ENCODE measurements around the gene SNX9. TPM values are rescaled to one million over a fixed set of nuclear protein-coding genes. Genes with fewer than 3 reads are reported as not detected.

Gene SNX9
- total RNA-seq, 2 experiments from 2014 or later = 44.9 to 45.1 TPM

DNA sequence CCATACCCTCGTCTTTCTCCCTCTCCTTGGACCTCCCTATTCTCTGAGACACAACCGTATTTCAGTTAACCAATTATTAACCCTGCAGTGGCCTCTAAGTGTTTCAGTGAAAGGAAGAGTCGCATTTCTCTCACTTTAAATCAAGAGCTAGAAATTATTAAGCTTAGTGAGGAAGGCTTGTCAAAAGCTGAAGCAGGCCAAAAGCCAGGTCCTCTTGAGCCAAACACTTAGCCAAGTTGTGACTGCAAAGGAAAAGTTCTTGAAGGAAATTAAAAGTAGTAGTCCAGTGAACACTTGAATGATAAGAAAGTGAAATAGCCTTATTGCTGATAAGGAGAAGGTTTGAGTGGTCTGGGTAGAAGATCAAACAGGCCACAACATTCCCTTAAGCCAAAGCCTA lies 58.3 kb downstream of the SNX9 start:
- Mint-ChIP-seq H3K36me3 (ENCODE audit: low read depth) (peaks cover 82% of the 10 kb centered on the region), H3K27me3 (no peaks in the 10 kb centered on the region), H3K27ac (peak overlapping the region; percentile 47), H3K9me3 (peaks cover 2% of the 10 kb centered on the region), H3K4me1 (ENCODE audit: low read depth) (peaks cover 85% of the 10 kb centered on the region), H3K4me3 (no peak overlapping the region)
- CTCF ChIA-PET = interaction anchor here (1.2 to 1.4 kb wide), 2 partner anchors 9 to 125 kb away, joined by 7 to 8 read pairs; no protein-coding TSS in a partner anchor
- ATAC-seq = no peak
- DNase-seq = no peak
- intact Hi-C loops (cut with micrococcal nuclease) = no loop called here
- POLR2A ChIA-PET = interaction anchor here (0.8 to 1.2 kb wide), 4 partner anchors 8 to 125 kb away, joined by 3 read pairs; no protein-coding TSS in a partner anchor
- TF ChIP-seq, protein P1, sequence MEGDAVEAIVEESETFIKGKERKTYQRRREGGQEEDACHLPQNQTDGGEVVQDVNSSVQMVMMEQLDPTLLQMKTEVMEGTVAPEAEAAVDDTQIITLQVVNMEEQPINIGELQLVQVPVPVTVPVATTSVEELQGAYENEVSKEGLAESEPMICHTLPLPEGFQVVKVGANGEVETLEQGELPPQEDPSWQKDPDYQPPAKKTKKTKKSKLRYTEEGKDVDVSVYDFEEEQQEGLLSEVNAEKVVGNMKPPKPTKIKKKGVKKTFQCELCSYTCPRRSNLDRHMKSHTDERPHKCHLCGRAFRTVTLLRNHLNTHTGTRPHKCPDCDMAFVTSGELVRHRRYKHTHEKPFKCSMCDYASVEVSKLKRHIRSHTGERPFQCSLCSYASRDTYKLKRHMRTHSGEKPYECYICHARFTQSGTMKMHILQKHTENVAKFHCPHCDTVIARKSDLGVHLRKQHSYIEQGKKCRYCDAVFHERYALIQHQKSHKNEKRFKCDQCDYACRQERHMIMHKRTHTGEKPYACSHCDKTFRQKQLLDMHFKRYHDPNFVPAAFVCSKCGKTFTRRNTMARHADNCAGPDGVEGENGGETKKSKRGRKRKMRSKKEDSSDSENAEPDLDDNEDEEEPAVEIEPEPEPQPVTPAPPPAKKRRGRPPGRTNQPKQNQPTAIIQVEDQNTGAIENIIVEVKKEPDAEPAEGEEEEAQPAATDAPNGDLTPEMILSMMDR (IDR thresholded peaks at IDR 0.05) = no peak

DNA sequence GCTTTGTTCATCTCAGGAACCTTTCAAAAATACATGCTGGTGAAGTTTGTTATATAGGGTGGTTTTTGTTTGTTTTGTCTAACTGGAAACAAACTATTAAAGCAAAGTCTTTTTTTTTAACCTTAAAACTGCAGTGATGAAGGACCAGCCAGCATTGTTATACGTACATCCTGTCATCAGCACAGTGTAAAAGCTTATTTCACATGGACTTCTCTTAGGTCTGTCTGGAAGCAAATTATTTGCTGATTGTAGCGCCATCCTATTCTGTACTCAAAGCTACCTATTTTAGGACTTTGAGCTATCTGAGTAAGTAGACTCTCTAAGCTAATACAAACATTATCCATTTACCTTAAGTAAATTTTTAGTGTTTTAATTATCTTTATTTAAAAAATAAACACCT lies 61.7 kb downstream of the SNX9 start:
- POLR2A ChIA-PET = interaction anchor here (1.1 kb wide), 1 partner anchor 62 kb away, joined by 4 read pairs; no protein-coding TSS in a partner anchor
- H3K36me3 Mint-ChIP-seq (ENCODE audit: low read depth) = peaks cover 81% of the 10 kb centered on the region
- intact Hi-C loops (cut with micrococcal nuclease) = loop anchor here (5.0 kb wide), 1 partner anchor 122 kb away; no protein-coding TSS in a partner anchor
- CTCF ChIA-PET = interaction anchor here (0.5 to 3.3 kb wide), 6 partner anchors 11 to 188 kb away, joined by 3 to 24 read pairs (median 5); no protein-coding TSS in a partner anchor
- no peaks in the 10 kb centered on the region for H3K27me3 Mint-ChIP-seq
- no peak overlapping the region for H3K4me3 Mint-ChIP-seq
- TF ChIP-seq, protein P1 (IDR thresholded peaks at IDR 0.05) = no peak
- DNase-seq (no peak), ATAC-seq (no peak)
- H3K9me3 Mint-ChIP-seq = peaks cover 2% of the 10 kb centered on the region
- peaks cover 74% of the 10 kb centered on the region for H3K4me1 Mint-ChIP-seq (ENCODE audit: low read depth)
- peak overlapping the region; percentile 93 for H3K27ac Mint-ChIP-seq

DNA sequence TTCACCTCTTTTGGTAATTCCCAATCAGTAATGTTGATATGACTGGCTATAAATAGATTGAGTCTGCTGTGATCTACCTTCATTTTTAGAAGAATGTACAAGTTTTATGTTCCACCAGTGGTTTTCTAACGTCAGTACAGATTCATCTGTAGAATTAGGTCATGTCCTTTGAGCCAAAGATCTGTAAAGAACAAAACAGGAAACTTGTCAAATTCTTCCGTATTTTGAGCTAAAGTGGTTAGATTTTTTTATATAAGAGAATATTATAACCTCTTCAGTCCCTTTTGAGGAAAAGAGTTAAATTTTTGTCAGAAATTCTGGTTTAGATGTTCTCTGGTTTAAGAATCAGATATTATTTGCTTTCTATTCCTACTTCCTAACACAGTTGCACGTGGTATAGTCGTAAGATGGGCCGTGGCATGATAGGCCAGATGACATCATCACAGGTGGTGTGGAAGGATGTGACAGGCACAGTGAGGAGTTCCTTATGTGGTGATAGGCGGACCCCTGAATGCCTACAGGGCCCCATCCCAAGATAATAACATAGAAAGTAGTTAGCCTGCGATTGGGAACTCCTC lies 62.3 kb downstream of the SNX9 start:
- intact Hi-C loops (cut with micrococcal nuclease) = loop anchor here (5.0 kb wide), 1 partner anchor 123 kb away; no protein-coding TSS in a partner anchor
- Mint-ChIP-seq H3K4me1 (ENCODE audit: low read depth) (peaks cover 71% of the 10 kb centered on the region), H3K27ac (peak overlapping the region; percentile 93), H3K27me3 (no peaks in the 10 kb centered on the region), H3K36me3 (ENCODE audit: low read depth) (peaks cover 80% of the 10 kb centered on the region), H3K4me3 (peak overlapping the region; percentile 33), H3K9me3 (peaks cover 2% of the 10 kb centered on the region)
- ATAC-seq (peak; percentile 89), DNase-seq (peak; percentile 84)
- CTCF ChIA-PET = interaction anchor here (0.5 to 5.2 kb wide), 7 partner anchors 12 to 187 kb away, joined by 3 to 24 read pairs (median 6); no protein-coding TSS in a partner anchor
- TF ChIP-seq, protein P1 (IDR thresholded peaks at IDR 0.05) = no peak
- POLR2A ChIA-PET = interaction anchor here (0.9 to 1.1 kb wide), 4 partner anchors 62 to 129 kb away, joined by 4 to 7 read pairs (median 4); no protein-coding TSS in a partner anchor

DNA sequence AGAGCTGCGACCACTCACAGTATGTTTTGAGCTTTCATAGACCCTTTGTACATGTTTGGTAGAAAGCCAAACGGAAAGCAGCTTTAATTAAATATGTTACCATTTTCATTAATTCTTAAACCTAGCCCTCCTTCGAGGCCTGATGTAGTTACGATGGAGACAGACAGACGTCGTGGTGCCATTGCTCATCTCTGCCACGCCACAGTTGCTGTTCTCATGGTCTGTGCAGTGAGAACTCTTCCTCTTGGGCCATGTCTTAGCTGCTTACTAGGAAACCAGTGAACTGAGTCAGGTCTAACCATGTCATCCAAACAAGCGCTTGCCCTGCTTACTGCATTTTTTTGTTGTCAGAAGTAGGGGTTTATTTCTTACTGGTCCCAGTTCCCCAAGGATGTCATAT lies 62.8 kb downstream of the SNX9 start:
- peak; percentile 56 for ATAC-seq
- peaks cover 71% of the 10 kb centered on the region for H3K4me1 Mint-ChIP-seq (ENCODE audit: low read depth)
- peaks cover 2% of the 10 kb centered on the region for H3K9me3 Mint-ChIP-seq
- peak; percentile 49 for DNase-seq
- peak overlapping the region; percentile 33 for H3K4me3 Mint-ChIP-seq
- CTCF ChIA-PET = interaction anchor here (1.1 to 5.2 kb wide), 6 partner anchors 12 to 141 kb away, joined by 3 to 24 read pairs (median 12); no protein-coding TSS in a partner anchor
- H3K27ac Mint-ChIP-seq = peak overlapping the region; percentile 93
- intact Hi-C loops (cut with micrococcal nuclease) = loop anchor here (5.0 kb wide), 1 partner anchor 124 kb away; no protein-coding TSS in a partner anchor
- H3K36me3 Mint-ChIP-seq (ENCODE audit: low read depth) = peaks cover 76% of the 10 kb centered on the region
- POLR2A ChIA-PET = interaction anchor here (0.9 to 1.1 kb wide), 4 partner anchors 61 to 129 kb away, joined by 4 to 7 read pairs (median 4); no protein-coding TSS in a partner anchor
- no peaks in the 10 kb centered on the region for H3K27me3 Mint-ChIP-seq
- TF ChIP-seq, protein P1 (IDR thresholded peaks at IDR 0.05) = no peak
